Neuronal stem cell (in vitro differentiated cells): Measurements from ENCODE around the gene TRMU.

Experiments
- DNase-seq: peaks from one replicate; pipeline ENCODE4 v3.0.0-alpha.2; 2013; ENCODE audit warnings: low spot score
- H2AFZ ChIP-seq: one replicate; pipeline ENCODE4 v1.6.1; 2013; ENCODE audit warnings: mild to moderate bottlenecking, low read length, inconsistent platforms
- H2AK5ac ChIP-seq: 2 replicates; pipeline ENCODE4 v1.6.1; 2013; ENCODE audit warnings: low read depth, mild to moderate bottlenecking, inconsistent platforms, low read length, moderate library complexity, mixed read lengths
- H2BK120ac ChIP-seq: 2 replicates; pipeline ENCODE4 v1.6.1; 2013; ENCODE audit warnings: low read depth, mild to moderate bottlenecking, inconsistent platforms, low read length, moderate library complexity, mixed read lengths
- H2BK12ac ChIP-seq: one replicate; pipeline ENCODE4 v1.6.1; 2013; ENCODE audit warnings: low read length, inconsistent platforms
- H2BK15ac ChIP-seq: 2 replicates; pipeline ENCODE4 v1.6.1; 2013; ENCODE audit warnings: mild to moderate bottlenecking, low read length, inconsistent platforms, mixed read lengths
- H2BK5ac ChIP-seq: one replicate; pipeline ENCODE4 v1.6.1; 2013; ENCODE audit warnings: inconsistent platforms, mild to moderate bottlenecking, low read length, moderate library complexity
- H3K14ac ChIP-seq: one replicate; pipeline ENCODE4 v1.6.1; 2013; ENCODE audit warnings: low read length, inconsistent platforms
- H3K18ac ChIP-seq: 2 replicates; pipeline ENCODE4 v1.6.1; 2013; ENCODE audit warnings: low read length, inconsistent platforms
- H3K23ac ChIP-seq: 2 replicates; pipeline ENCODE4 v1.6.1; 2013; ENCODE audit warnings: low read depth, mild to moderate bottlenecking, mixed read lengths, low read length, inconsistent platforms; ENCODE audit not compliant: poor library complexity
- H3K27ac ChIP-seq: replicated peaks from 3 replicates; pipeline ENCODE4 v1.5.1; 2013; ENCODE audit warnings: low read length, inconsistent platforms
- H3K27me3 ChIP-seq, 3 experiments: 2 replicates each; pipeline ENCODE4 v1.6.1; 2013; ENCODE audit warnings: low read length in 3 of 3, mild to moderate bottlenecking in 2 of 3, inconsistent platforms in 1 of 3, low read depth in 1 of 3, mixed read lengths in 1 of 3, moderate library complexity in 1 of 3; ENCODE audit not compliant: control insufficient read depth in 3 of 3, insufficient read depth in 3 of 3
- H3K36me3 ChIP-seq, 2 donors: replicated peaks in 1 of 2; 2 replicates each; pipeline ENCODE4 v1.6.1; 2013; ENCODE audit warnings: low read length in 2 of 2; ENCODE audit not compliant: control insufficient read depth in 2 of 2, insufficient read depth in 2 of 2
- H3K4ac ChIP-seq: 2 replicates; pipeline ENCODE4 v1.6.1; 2013; ENCODE audit warnings: inconsistent platforms, mild to moderate bottlenecking, low read length, moderate library complexity
- H3K4me1 ChIP-seq, 2 donors: 1 replicate in 1 of 2; 2 replicates in 1 of 2; pipeline ENCODE4 v1.6.1; 2013; ENCODE audit warnings: low read length in 2 of 2, low read depth in 1 of 2; ENCODE audit not compliant: control insufficient read depth in 2 of 2, insufficient read depth in 1 of 2
- H3K4me2 ChIP-seq: one replicate; pipeline ENCODE4 v1.6.1; 2013; ENCODE audit warnings: mild to moderate bottlenecking, low read length, inconsistent platforms; ENCODE audit not compliant: insufficient read depth, poor library complexity, severe bottlenecking
- H3K4me3 ChIP-seq, 2 donors: 2 replicates each; pipeline ENCODE4 v1.5.1; 2013; ENCODE audit warnings: low read length in 2 of 2, mild to moderate bottlenecking in 2 of 2, inconsistent platforms in 1 of 2, moderate library complexity in 1 of 2
- H3K79me1 ChIP-seq: one replicate; pipeline ENCODE4 v1.6.1; 2013; ENCODE audit warnings: low read depth, mild to moderate bottlenecking, inconsistent platforms, low read length, moderate library complexity
- H3K9ac ChIP-seq: one replicate; pipeline ENCODE4 v1.6.1; 2013; ENCODE audit warnings: mild to moderate bottlenecking, low read depth, low read length, inconsistent platforms; ENCODE audit not compliant: poor library complexity
- H3K9me3 ChIP-seq, 2 donors: replicated peaks in 1 of 2; 2 replicates each; pipeline versions ENCODE3 to v1.6.1; 2013; ENCODE audit warnings: low read length in 2 of 2, mild to moderate bottlenecking in 2 of 2, inconsistent platforms in 1 of 2, low read depth in 1 of 2, mixed read lengths in 1 of 2, moderate library complexity in 1 of 2; ENCODE audit not compliant: control insufficient read depth in 2 of 2, insufficient read depth in 1 of 2
- H4K8ac ChIP-seq: one replicate; pipeline ENCODE4 v1.6.1; 2013; ENCODE audit warnings: low read depth, mild to moderate bottlenecking, inconsistent platforms, low read length, moderate library complexity
- H4K91ac ChIP-seq: one replicate; pipeline ENCODE4 v1.6.1; 2013; ENCODE audit warnings: low read length, low read depth, mild to moderate bottlenecking, inconsistent platforms; ENCODE audit not compliant: poor library complexity
- WGBS, 2 donors: extraction: QIAGEN DNeasy Blood & Tissue Kit; methylation state at CpG; one replicate each; pipeline ENCODE4 v1.1.7; 2013; ENCODE audit warnings: missing lambda C conversion rate in 2 of 2, mixed read lengths in 1 of 2; ENCODE audit not compliant: insufficient read length in 2 of 2, insufficient replicate concordance in 1 of 2; ENCODE audit errors: extremely low coverage in 2 of 2; 5-methylcytosine and 5-hydroxymethylcytosine counted together

Gene TRMU

DNA sequence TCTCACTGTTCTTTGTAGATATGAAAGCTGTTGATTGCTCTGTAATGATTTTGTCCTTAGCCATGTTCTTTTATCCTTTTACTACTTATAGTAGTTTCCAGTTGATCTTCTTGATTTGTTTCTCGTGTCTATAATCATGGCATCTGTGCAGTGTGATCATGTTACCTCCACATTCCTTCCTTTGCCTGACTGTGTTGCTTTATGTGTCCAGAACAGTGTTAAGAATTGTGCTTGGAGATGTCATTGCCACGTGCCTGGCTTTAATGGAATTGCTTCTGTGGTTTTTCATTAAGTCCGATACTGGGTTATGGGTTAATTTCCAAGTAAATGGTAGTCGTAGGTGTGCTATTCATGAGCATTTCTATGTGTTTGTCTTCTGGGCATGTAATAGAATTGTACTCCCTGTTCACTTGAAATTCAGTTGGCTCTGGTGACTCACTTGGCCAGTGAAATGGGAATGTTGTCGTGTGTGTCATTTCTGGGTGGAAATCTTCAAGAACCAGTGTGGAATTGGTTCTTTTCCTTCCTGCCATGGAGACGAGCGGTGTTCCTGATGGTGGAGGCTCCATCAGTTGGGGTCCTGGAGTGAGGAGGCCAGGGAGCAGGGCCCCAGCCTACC is 32.1 kb upstream of the TRMU start:
- no peak overlapping the region for H3K27ac ChIP-seq
- H3K14ac ChIP-seq = no peak overlapping the region
- H2AFZ ChIP-seq = no peak overlapping the region
- H2BK12ac ChIP-seq = no peak overlapping the region
- no peak for DNase-seq
- H2AK5ac ChIP-seq = no peak overlapping the region
- H3K4me2 ChIP-seq = no peak overlapping the region
- H3K79me1 ChIP-seq = peaks cover 9% of the 10 kb centered on the region
- no peak overlapping the region for H4K8ac ChIP-seq
- no peak overlapping the region for H2BK120ac ChIP-seq
- no peak overlapping the region for H2BK15ac ChIP-seq
- no peak overlapping the region for H3K18ac ChIP-seq
- peaks cover 29 to 89% of the 10 kb centered on the region in 2 donors for H3K36me3 ChIP-seq
- H3K27me3 ChIP-seq = no peaks in the 10 kb centered on the region
- no peak overlapping the region for H4K91ac ChIP-seq
- WGBS, 2 donors = no CpG with 5 or more reads among the region's 7 CpGs
- no peaks in the 10 kb centered on the region for H3K9me3 ChIP-seq
- H3K9ac ChIP-seq = no peak overlapping the region
- no peak overlapping the region for H3K23ac ChIP-seq
- H3K4ac ChIP-seq = no peak overlapping the region
- no peak overlapping the region for H3K4me3 ChIP-seq
- peaks cover 0 to 4% of the 10 kb centered on the region in 2 donors for H3K4me1 ChIP-seq
- H2BK5ac ChIP-seq = no peak overlapping the region

DNA sequence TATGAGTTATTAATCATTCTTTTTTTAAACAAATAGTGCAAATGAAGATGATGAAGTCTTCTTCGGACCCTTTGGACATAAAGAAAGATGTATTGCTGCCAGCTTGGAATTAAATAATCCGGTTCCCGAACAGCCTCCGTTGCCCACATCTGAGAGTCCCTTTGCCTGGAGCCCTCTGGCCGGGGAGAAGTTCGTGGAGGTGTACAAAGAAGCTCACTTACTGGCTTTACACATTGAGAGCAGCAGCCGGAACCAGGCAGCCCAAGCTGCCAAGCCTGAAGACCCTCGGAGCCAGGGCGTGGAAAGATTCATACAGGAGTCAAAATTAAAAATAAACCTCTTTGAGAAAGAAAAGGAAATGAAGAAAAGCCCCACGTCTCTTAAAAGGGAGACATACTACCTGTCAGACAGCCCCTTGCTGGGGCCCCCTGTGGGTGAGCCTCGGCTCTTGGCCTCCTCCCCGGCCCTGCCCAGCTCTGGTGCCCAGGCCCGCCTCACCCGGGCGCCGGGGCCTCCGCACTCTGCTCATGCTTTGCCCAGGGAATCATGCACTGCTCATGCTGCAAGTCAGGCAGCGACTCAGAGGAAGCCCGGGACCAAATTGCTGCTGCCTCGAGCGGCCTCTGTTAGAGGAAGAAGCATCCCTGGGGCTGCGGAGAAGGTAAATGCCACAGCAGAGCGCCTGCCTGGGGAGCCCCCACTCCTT is 27.1 kb upstream of the TRMU start:
- H3K14ac ChIP-seq = no peak overlapping the region
- no peaks in the 10 kb centered on the region for H3K4me1 ChIP-seq
- no peak overlapping the region for H3K23ac ChIP-seq
- no peak for DNase-seq
- no peak overlapping the region for H3K18ac ChIP-seq
- H4K8ac ChIP-seq = no peak overlapping the region
- H3K4me2 ChIP-seq = no peak overlapping the region
- no peaks in the 10 kb centered on the region for H3K9me3 ChIP-seq
- WGBS, 2 donors = no CpG with 5 or more reads among the region's 23 CpGs
- no peaks in the 10 kb centered on the region for H3K27me3 ChIP-seq
- peaks cover 13% of the 10 kb centered on the region for H3K79me1 ChIP-seq
- no peak overlapping the region for H3K9ac ChIP-seq
- H2BK12ac ChIP-seq = no peak overlapping the region
- H2BK5ac ChIP-seq = no peak overlapping the region
- H2BK15ac ChIP-seq = no peak overlapping the region
- peaks cover 28 to 90% of the 10 kb centered on the region in 2 donors for H3K36me3 ChIP-seq
- no peak overlapping the region for H3K4me3 ChIP-seq
- H3K27ac ChIP-seq = no peak overlapping the region
- no peak overlapping the region for H2AK5ac ChIP-seq
- no peak overlapping the region for H2AFZ ChIP-seq
- no peak overlapping the region for H4K91ac ChIP-seq
- H3K4ac ChIP-seq = no peak overlapping the region
- no peak overlapping the region for H2BK120ac ChIP-seq

DNA sequence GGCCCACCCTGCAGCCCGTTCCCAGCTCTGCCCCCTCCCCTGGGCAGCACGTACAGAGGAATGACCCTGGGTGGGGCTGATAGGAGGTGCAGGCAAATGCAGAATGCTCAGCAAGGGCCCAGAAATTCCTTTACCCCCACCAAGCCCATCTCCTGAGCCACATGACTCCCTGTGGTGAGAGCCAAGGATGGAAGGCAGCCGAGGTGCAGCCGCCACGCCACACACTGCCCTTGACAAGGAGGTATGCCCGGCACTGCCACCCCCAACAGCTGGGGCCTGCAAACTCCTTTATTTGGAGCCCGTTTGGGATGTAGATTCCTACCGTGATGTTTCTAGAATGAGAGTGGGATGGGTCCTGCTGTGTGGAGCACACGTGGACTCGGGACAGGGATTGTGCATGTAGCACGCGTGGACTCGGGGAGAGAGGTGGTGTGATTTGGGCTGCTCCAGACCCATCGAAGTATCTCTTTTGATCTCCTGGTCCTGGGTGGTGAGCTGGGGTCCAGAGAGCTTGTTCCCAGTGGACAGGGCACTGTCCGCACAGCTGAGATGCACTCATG is 25.9 kb upstream of the TRMU start:
- H3K27me3 ChIP-seq = no peaks in the 10 kb centered on the region
- no peak for DNase-seq

DNA sequence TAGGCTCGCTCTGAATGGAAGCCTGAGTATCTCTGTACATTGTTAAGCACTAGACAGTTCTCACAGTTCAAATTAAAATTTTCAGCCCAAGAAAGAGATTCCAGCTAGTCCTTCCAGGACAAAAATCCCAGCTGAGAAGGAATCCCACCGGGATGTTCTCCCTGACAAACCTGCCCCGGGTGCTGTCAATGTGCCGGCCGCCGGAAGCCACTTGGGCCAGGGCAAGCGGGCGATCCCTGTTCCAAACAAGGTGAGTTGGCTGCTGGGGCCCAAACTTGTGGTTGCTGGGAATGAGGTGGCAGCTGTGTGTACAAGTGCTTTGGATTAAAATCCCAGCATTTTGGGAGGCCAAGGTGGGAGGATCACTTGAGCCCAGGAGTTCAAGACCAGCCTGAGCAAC is 23.5 kb upstream of the TRMU start:
- no peaks in the 10 kb centered on the region for H3K9me3 ChIP-seq
- H2BK5ac ChIP-seq = no peak overlapping the region
- H3K79me1 ChIP-seq = peaks cover 7% of the 10 kb centered on the region
- H2AFZ ChIP-seq = no peak overlapping the region
- H2BK120ac ChIP-seq = no peak overlapping the region
- no peak overlapping the region for H3K23ac ChIP-seq
- no peak overlapping the region for H2AK5ac ChIP-seq
- H3K14ac ChIP-seq = no peak overlapping the region
- H2BK12ac ChIP-seq = no peak overlapping the region
- H3K4me3 ChIP-seq = no peak overlapping the region
- WGBS, 2 donors = no CpG with 5 or more reads among the region's 8 CpGs
- no peaks in the 10 kb centered on the region for H3K4me1 ChIP-seq
- no peaks in the 10 kb centered on the region for H3K27me3 ChIP-seq
- no peak overlapping the region for H3K27ac ChIP-seq
- H3K9ac ChIP-seq = no peak overlapping the region
- no peak overlapping the region for H3K4ac ChIP-seq
- H4K91ac ChIP-seq = no peak overlapping the region
- H4K8ac ChIP-seq = no peak overlapping the region
- no peak for DNase-seq
- H2BK15ac ChIP-seq = no peak overlapping the region
- peaks cover 32 to 92% of the 10 kb centered on the region in 2 donors for H3K36me3 ChIP-seq
- no peak overlapping the region for H3K4me2 ChIP-seq
- H3K18ac ChIP-seq = no peak overlapping the region

More for the DNA sequence above, 25.9 kb upstream of the TRMU start:
- no CpG with 5 or more reads among the region's 15 CpGs for WGBS, 2 donors
- no peak overlapping the region for H4K8ac ChIP-seq
- H3K27ac ChIP-seq = no peak overlapping the region
- H2BK15ac ChIP-seq = no peak overlapping the region
- no peak overlapping the region for H2AK5ac ChIP-seq
- H3K9me3 ChIP-seq = no peaks in the 10 kb centered on the region
- H2BK12ac ChIP-seq = no peak overlapping the region
- H3K79me1 ChIP-seq = peaks cover 9% of the 10 kb centered on the region
- peaks cover 31 to 89% of the 10 kb centered on the region in 2 donors for H3K36me3 ChIP-seq
- no peak overlapping the region for H3K4ac ChIP-seq
- H3K4me1 ChIP-seq = no peaks in the 10 kb centered on the region
- H3K18ac ChIP-seq = peak overlapping the region; percentile 17
- H3K4me2 ChIP-seq = no peak overlapping the region
- no peak overlapping the region for H2AFZ ChIP-seq
- no peak overlapping the region for H2BK5ac ChIP-seq
- H2BK120ac ChIP-seq = no peak overlapping the region
- no peak overlapping the region for H3K9ac ChIP-seq
- H3K4me3 ChIP-seq = no peak overlapping the region
- H3K23ac ChIP-seq = no peak overlapping the region
- no peak overlapping the region for H4K91ac ChIP-seq
- no peak overlapping the region for H3K14ac ChIP-seq
